H9 (cell line): Measurements from ENCODE around the gene CCDC178. TPM values are rescaled to one million over a fixed set of nuclear protein-coding genes. Genes with fewer than 3 reads are reported as not detected.

Experiments used
- DNase-seq: peaks from one replicate; pipeline ENCODE4 v3.0.0-alpha.2; 2017
- H2AFZ ChIP-seq: one replicate; pipeline ENCODE4 v1.6.1; 2013; ENCODE audit warnings: mild to moderate bottlenecking, low read length, control low read depth, moderate library complexity
- H2AK5ac ChIP-seq: 2 replicates; pipeline ENCODE4 v1.6.1; 2013; ENCODE audit warnings: low read length, control low read depth, mixed read lengths; ENCODE audit not compliant: insufficient read length
- H2BK120ac ChIP-seq: one replicate; pipeline ENCODE4 v1.6.1; 2013; ENCODE audit warnings: low read depth, mild to moderate bottlenecking, low read length, control low read depth, inconsistent platforms; ENCODE audit not compliant: poor library complexity, severe bottlenecking
- H2BK12ac ChIP-seq: 2 replicates; pipeline ENCODE4 v1.6.1; 2013; ENCODE audit warnings: low read length, control low read depth, mixed read lengths, low read depth; ENCODE audit not compliant: insufficient read length
- H2BK15ac ChIP-seq: 2 replicates; pipeline ENCODE4 v1.6.1; 2013; ENCODE audit warnings: low read depth, low read length, control low read depth
- H2BK20ac ChIP-seq: one replicate; pipeline ENCODE4 v1.6.1; 2013; ENCODE audit warnings: low read depth, mild to moderate bottlenecking, low read length, control low read depth, inconsistent platforms; ENCODE audit not compliant: poor library complexity, severe bottlenecking
- H2BK5ac ChIP-seq: 2 replicates; pipeline ENCODE4 v1.6.1; 2013; ENCODE audit warnings: low read length, control low read depth, mixed read lengths; ENCODE audit not compliant: insufficient read length
- H3K14ac ChIP-seq: 2 replicates; pipeline ENCODE4 v1.6.1; 2013; ENCODE audit warnings: low read length, control low read depth; ENCODE audit not compliant: insufficient read depth
- H3K18ac ChIP-seq: 2 replicates; pipeline ENCODE4 v1.6.1; 2013; ENCODE audit warnings: low read depth, mild to moderate bottlenecking, mixed read lengths, low read length, control low read depth; ENCODE audit not compliant: insufficient read length
- H3K23ac ChIP-seq: 2 replicates; pipeline ENCODE4 v1.6.1; 2013; ENCODE audit warnings: low read length, control low read depth, mixed read lengths, low read depth; ENCODE audit not compliant: insufficient read length
- H3K23me2 ChIP-seq: 2 replicates; pipeline ENCODE4 v1.6.1; 2013; ENCODE audit warnings: low read depth, mild to moderate bottlenecking, mixed read lengths, low read length, control low read depth; ENCODE audit not compliant: insufficient read length, poor library complexity, severe bottlenecking
- H3K27ac ChIP-seq: 2 replicates; pipeline ENCODE4 v1.5.1; 2013; ENCODE audit warnings: low read length, control low read depth, mixed read lengths, low read depth; ENCODE audit not compliant: insufficient read length
- H3K27me3 ChIP-seq: 2 replicates; pipeline ENCODE4 v1.6.1; 2013; ENCODE audit warnings: low read length, control low read depth, inconsistent platforms; ENCODE audit not compliant: insufficient read depth
- H3K4ac ChIP-seq: 2 replicates; pipeline ENCODE4 v1.6.1; 2013; ENCODE audit warnings: low read depth, mild to moderate bottlenecking, control low read depth, inconsistent platforms, low read length, moderate library complexity
- H3K4me1 ChIP-seq: 2 replicates; pipeline ENCODE4 v1.6.1; 2013; ENCODE audit warnings: low read length, control low read depth, inconsistent platforms; ENCODE audit not compliant: insufficient read depth
- H3K4me2 ChIP-seq: 2 replicates; pipeline ENCODE4 v1.6.1; 2013; ENCODE audit warnings: low read length, control low read depth, mixed read lengths; ENCODE audit not compliant: insufficient read length, insufficient read depth
- H3K56ac ChIP-seq: 2 replicates; pipeline ENCODE4 v1.6.1; 2013; ENCODE audit warnings: low read depth, mild to moderate bottlenecking, mixed read lengths, low read length, control low read depth; ENCODE audit not compliant: insufficient read length
- H3K79me1 ChIP-seq: 2 replicates; pipeline ENCODE4 v1.6.1; 2013; ENCODE audit warnings: low read depth, mild to moderate bottlenecking, moderate library complexity, low read length, control low read depth, inconsistent platforms; ENCODE audit not compliant: insufficient read depth, poor library complexity, severe bottlenecking
- H3K79me2 ChIP-seq: 2 replicates; pipeline ENCODE4 v1.6.1; 2013; ENCODE audit warnings: low read length, control low read depth, inconsistent platforms; ENCODE audit not compliant: insufficient read depth
- H3K9ac ChIP-seq: 2 replicates; pipeline ENCODE4 v1.6.1; 2013; ENCODE audit warnings: low read length, control low read depth, mixed read lengths; ENCODE audit not compliant: insufficient read length; ENCODE audit errors: extremely low read depth
- H3K9me3 ChIP-seq: one replicate; pipeline ENCODE4 v1.6.1; 2013; ENCODE audit warnings: low read depth, low read length, inconsistent platforms; ENCODE audit not compliant: control insufficient read depth
- H3T11ph ChIP-seq: one replicate; pipeline ENCODE4 v1.6.1; 2013; ENCODE audit warnings: mild to moderate bottlenecking, low read length, control low read depth, inconsistent platforms
- H4K20me1 ChIP-seq: one replicate; pipeline ENCODE4 v1.6.1; 2013; ENCODE audit not compliant: control insufficient read depth, insufficient read length, insufficient read depth
- H4K5ac ChIP-seq: 2 replicates; pipeline ENCODE4 v1.6.1; 2013; ENCODE audit warnings: low read depth, mild to moderate bottlenecking, mixed read lengths, low read length, control low read depth; ENCODE audit not compliant: insufficient read length
- H4K8ac ChIP-seq: replicated peaks from 2 replicates; pipeline ENCODE4 v1.6.1; 2013; ENCODE audit warnings: low read length, control low read depth, mixed read lengths, low read depth; ENCODE audit not compliant: insufficient read length
- H4K91ac ChIP-seq: 2 replicates; pipeline ENCODE4 v1.6.1; 2013; ENCODE audit warnings: low read depth, mild to moderate bottlenecking, moderate library complexity, mixed read lengths, low read length, control low read depth; ENCODE audit not compliant: insufficient read length
- H3K27ac Mint-ChIP-seq, 3 experiments: 2 replicates in 2 of 3; 3 replicates in 1 of 3; pipeline ENCODE4 v1.8.0; 2020 to 2021; ENCODE audit warnings: mixed read lengths in 3 of 3, mild to moderate bottlenecking in 1 of 3, moderate library complexity in 1 of 3
- H3K27me3 Mint-ChIP-seq: 2 replicates; pipeline ENCODE4 v1.8.0; 2021; ENCODE audit warnings: low read depth, mild to moderate bottlenecking, moderate library complexity, mixed read lengths
- H3K36me3 Mint-ChIP-seq, 3 experiments: 2 replicates in 2 of 3; 3 replicates in 1 of 3; pipeline ENCODE4 v1.8.0; 2020 to 2021; ENCODE audit warnings: low read depth in 3 of 3, mixed read lengths in 3 of 3; ENCODE audit not compliant: insufficient read depth in 1 of 3
- H3K4me1 Mint-ChIP-seq, 2 experiments: 2 replicates each; pipeline ENCODE4 v1.8.0; 2020; ENCODE audit warnings: mixed read lengths in 2 of 2
- H3K4me3 Mint-ChIP-seq, 2 experiments: 2 replicates in 1 of 2; 3 replicates in 1 of 2; pipeline ENCODE4 v1.8.0; 2020 to 2021; ENCODE audit warnings: mild to moderate bottlenecking in 2 of 2, mixed read lengths in 2 of 2, moderate library complexity in 1 of 2
- H3K9me3 Mint-ChIP-seq, 2 experiments: 2 replicates in 1 of 2; 3 replicates in 1 of 2; pipeline ENCODE4 v1.8.0; 2020; ENCODE audit warnings: mild to moderate bottlenecking in 2 of 2, mixed read lengths in 2 of 2, moderate library complexity in 1 of 2
- CTCF ChIP-seq: fragments of 200-600 bp; sonication (generic); conservative IDR thresholded peaks from 3 replicates; pipeline ENCODE4 v1.8.0; 2021; ENCODE audit warnings: antibody characterized with exemption, mild to moderate bottlenecking
- WGBS: extraction: QIAGEN DNeasy Blood & Tissue Kit; methylation state at CpG from one replicate; pipeline ENCODE4 v1.1.7; 2013; ENCODE audit warnings: missing lambda C conversion rate, low lambda C conversion rate, mixed read lengths; ENCODE audit not compliant: insufficient read length; ENCODE audit errors: extremely low coverage; 5-methylcytosine and 5-hydroxymethylcytosine counted together
- total RNA-seq: library from RNA; stranded (reverse); gene quantifications from 2 replicates; pipeline ENCODE4 v1.2.1, GENCODE V29; 2021

The CCDC178 gene
- total RNA-seq, 1 experiment from 2014 or later, result not detected

GRCh38 chr18:33355263-33355662 lies 85.3 kb downstream of the CCDC178 start:
- no peak overlapping the region for H2BK5ac ChIP-seq
- H2AK5ac ChIP-seq, result no peak overlapping the region
- H3K18ac ChIP-seq, result no peak overlapping the region
- no peak overlapping the region for H2BK12ac ChIP-seq
- no peak overlapping the region for H3K9ac ChIP-seq
- Mint-ChIP-seq H3K27me3 (no peaks in the 10 kb centered on the region), H3K4me3 (no peak overlapping the region), H3K9me3 (no peaks in the 10 kb centered on the region), H3K27ac (peak overlapping the region in 2 of 3 experiments; percentile 27 to 67; a peak in 2 of 7 replicates), H3K4me1 (peaks cover 20 to 22% of the 10 kb centered on the region in 2 experiments), H3K36me3 (peaks cover 0 to 6% (median 2%) of the 10 kb centered on the region in 3 experiments; a peak in 2 of 7 replicates)
- H3K4me2 ChIP-seq, result no peak overlapping the region
- H2BK15ac ChIP-seq, result no peak overlapping the region
- H2BK20ac ChIP-seq, result no peak overlapping the region
- H3K4me1 ChIP-seq, result peaks cover 3% of the 10 kb centered on the region
- H2BK120ac ChIP-seq, result no peak overlapping the region
- no peak overlapping the region for H3K27ac ChIP-seq
- no peaks in the 10 kb centered on the region for H3K79me1 ChIP-seq
- no peak for TF ChIP-seq CTCF
- no peak overlapping the region for H3K14ac ChIP-seq
- H3K79me2 ChIP-seq, result no peaks in the 10 kb centered on the region
- no CpG with 5 or more reads among the region's 1 CpG for WGBS
- H4K8ac ChIP-seq, result no peak overlapping the region
- no peak overlapping the region for H4K91ac ChIP-seq
- H3T11ph ChIP-seq, result no peak overlapping the region
- H3K4ac ChIP-seq, result no peak overlapping the region
- no peaks in the 10 kb centered on the region for H3K9me3 ChIP-seq
- H2AFZ ChIP-seq, result no peak overlapping the region
- H3K23ac ChIP-seq, result no peak overlapping the region
- no peak overlapping the region for H4K5ac ChIP-seq
- DNase-seq, result no peak
- H3K23me2 ChIP-seq, result no peaks in the 10 kb centered on the region
- H3K56ac ChIP-seq, result no peak overlapping the region
- H4K20me1 ChIP-seq, result no peaks in the 10 kb centered on the region
- no peaks in the 10 kb centered on the region for H3K27me3 ChIP-seq
